Measurements from ENCODE around the gene DAB2IP.

The DAB2IP gene

DNA sequence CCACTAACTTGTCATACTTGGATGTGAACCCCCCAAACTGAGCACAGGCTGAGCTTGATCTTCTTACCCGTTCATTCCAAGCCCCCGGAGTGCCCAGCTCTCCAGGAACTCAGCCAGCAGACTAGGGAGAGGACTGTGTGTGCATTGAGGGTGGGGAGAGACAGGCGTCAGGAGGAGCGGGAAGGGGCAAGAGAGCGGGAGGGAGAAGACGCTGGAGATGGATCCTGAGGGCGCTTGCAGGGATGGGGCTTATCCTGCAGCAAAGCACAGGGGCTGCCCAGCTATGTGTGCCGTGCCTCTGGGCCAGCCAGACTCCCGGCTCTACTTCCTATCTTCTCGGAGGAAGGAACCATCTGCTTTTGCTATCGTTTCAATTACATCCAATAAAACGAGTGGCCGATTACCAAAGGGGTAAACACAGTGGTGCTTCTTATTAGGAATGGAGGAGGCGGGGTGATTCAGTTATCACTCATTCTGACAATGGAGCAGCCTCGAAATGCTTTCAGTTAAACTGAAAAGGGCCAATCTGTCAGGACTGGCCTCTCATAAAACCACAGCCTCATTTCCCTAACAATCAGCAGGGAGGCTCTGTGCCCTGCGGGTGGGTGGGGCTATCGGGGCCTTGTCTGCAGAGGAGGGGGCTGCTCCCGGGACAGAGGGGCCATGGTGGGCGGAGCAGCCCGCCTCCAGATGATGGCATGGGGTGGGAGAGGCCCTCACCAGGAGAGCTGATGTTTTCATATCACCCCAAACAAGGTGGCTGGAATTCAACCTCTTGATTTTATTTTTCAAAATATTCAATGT lies 168.2 kb downstream of the DAB2IP start:
- no peak for DNase-seq (ENCODE audit: low spot score)

DNA sequence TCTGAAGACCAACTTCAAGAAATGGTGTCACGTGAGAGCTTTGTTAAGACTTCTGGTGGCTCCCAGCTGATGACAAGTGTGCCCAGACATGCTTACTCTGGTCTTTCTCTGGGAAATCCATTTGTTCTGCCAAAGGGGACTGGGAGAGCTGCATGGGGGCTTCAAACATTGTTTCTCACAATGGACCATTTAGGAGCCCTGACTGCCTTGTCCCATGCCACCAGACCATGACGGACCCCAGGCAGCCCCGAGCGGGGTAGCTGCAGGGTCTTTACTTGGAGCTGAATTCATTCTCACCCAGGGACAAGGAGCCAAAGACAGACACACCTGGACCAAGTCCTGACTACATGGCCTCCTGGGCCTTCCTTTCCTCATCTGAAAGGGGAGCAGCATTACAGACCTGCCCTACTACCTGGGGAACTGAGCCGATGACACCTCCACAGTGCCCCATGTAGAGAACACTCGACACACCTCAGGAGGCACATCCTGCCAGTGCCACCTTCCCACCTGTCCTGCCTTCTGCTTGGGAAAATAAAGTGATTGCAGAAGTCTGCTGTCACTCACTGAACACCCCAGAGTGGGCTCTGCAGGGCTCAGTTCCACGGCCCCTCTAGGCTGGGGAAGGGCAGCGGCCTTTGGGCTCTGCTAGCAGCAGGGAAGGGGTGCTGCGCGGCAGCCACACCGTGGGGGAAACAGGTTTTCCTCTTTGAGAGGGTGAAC lies 169.0 kb downstream of the DAB2IP start:
- DNase-seq (ENCODE audit: low spot score): no peak

DNA sequence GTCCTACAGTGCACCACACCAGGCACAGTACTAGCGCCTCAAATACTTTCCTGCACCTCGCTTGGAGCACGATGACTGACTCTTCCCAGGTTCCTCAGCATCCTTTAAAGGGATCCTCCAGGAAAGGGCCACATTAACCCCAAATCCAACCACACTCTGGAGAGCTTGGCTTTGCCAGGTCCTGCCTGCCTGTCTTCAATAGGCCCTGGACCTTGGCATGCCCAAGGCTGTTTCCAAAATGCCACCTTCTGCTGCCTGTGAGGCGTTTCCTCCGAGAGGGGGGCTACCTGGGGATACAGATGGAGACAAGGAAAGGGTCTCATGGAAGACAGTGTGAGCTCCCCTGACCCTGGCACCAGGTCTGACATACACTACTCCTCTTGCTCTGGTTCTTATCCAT lies 169.9 kb downstream of the DAB2IP start:
- DNase-seq (ENCODE audit: low spot score): no peak

DNA sequence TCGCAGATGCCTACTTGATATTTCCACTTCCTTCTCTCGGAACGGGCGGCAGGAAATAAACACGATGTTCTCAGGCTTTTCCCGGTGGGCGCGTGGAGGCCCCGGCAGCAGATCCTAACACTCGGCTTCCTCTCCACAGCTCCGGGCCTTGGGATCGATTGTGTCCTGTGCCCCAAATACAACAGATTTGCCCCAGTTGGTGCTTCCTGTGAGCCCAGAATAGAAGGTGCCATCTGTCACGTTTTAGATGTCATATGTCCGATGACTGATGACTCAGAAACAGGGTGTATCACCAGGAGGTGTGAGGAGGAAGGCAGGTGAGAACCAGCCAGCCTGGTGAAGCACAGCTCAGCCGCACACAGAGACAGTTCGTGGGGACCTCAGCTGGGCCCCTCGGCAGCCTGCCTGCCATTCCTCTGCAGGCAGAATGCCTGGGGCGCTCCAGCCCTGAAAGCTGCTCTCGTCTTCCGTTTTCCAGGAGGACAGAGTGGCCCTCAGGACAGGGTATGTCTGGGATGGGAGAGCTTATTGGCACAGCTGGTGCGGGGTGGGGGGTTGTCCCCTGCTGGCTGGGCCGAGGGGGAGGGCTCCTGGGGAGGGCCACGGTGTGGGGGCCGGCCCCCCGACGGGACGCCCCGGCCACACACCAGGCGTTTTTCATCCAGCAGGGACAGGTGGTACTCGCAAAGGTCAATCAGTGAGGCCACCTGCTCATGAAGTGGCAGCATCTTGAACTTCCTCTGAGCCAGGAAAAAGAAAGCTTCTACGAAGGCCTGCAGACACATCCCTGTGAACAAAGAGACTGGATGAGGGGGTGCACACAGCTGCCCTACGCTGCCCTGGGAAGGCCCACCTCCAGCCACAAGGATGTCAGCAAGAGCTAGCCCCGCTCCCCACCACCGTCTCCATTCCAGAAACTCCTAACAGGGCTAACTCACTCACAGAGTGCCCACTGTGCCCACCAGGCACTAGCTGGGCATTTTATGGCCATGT lies 171.0 kb downstream of the DAB2IP start:
- DNase-seq (ENCODE audit: low spot score): no peak

DNA sequence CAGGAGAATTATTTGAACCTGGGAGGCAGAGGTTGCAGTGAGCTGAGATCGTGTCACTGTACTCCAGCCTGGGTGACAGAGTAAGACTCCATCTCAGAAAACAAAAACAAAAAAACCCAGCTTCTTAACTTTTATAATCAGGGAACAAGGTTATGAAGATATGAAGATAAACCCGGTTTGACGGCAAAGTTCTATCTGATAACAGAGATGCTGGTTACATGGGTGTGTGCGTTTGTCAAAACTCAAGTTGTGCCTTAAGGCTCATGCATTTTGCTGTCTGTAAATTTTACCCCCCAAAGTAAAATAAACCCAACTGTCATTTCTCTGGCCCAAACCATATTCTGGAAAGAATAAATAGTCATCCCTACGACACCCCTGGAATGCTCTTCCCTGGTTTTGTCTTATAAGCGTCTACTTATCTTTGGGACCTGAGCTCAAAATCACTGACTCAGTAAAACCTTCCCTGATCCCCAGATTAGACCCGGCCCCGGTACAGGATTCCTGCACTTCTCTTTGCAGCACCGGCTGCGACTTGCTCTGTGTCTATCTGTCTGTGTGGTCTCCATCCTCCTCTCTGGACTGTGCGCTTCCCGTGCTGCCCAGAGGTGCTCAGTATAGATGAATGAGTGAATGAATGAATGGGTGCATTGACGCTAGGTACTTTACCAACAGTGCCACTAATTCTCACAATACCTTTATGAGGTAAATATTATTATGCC lies 172.2 kb downstream of the DAB2IP start:
- DNase-seq (ENCODE audit: low spot score): no peak

DNA sequence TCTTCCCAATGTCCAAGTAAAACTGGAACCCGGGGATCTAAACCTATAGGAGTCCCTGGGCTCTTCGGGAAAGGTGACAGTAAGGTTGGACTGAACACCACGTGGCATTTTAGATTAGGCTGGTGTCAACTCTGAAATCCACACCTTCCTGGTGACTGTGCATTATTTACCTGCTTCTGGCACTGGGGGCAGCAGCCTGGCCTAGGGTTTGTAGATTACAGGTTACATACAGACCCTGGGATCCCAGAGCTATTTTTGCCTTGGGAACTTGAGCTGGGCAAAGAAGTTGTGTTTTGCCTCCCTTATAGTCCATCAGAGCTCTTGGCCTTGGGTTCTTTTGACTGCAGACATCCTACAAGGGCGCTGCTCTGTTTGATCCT lies 173.2 kb downstream of the DAB2IP start:
- no peak for DNase-seq (ENCODE audit: low spot score)

DNA sequence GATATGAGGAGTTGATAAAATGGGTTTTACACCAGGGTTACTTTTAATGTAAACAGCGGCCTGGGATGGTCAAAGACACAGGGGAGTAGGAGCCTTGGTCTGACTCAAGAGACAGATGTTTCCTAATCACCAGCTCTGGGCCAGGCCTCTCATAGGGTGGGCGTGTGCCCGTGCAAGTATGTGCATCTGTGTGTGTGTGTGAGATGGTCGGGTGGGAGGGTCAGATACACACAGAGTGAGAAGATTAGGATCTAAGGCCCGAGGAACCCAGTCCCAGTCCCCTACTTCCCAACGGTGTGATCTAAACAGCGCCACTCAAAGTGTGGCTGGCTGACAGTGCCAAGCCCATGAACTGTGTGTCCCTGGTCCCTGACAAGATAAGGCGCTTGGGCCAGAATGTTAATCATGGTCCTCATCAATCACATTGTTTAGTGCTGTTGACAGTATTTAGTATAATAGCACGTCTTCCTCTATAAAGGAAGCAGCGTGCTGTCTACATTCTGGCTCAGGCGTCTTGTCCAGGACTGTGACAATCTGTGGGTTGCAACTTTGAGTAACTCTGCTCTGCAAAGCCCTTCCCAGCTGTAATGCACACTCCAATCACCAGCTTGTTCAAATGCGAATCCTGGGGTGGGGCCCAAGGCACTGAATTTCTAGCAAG lies 173.7 kb downstream of the DAB2IP start:
- no peak for DNase-seq (ENCODE audit: low spot score)

DNA sequence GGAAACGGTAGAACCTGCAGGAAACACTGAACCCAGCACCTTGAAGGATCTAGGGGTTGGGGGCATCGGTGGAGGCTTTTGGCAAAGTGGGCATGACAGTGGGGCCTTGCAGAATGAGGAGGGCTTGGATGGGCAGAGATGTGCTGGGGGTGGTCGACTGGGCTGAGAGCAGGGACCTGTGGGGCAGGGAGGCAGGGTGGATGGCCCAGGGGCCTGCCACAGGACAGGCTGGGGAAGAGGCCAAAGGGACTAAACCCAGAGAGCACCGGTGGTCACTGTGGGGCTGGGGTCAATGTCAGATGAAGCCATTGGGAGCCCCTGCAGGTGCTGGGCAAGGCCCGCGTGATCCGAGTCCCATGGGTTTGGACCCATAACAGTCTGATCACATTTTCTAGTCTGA lies 175.3 kb downstream of the DAB2IP start:
- DNase-seq (ENCODE audit: low spot score): no peak

DNA sequence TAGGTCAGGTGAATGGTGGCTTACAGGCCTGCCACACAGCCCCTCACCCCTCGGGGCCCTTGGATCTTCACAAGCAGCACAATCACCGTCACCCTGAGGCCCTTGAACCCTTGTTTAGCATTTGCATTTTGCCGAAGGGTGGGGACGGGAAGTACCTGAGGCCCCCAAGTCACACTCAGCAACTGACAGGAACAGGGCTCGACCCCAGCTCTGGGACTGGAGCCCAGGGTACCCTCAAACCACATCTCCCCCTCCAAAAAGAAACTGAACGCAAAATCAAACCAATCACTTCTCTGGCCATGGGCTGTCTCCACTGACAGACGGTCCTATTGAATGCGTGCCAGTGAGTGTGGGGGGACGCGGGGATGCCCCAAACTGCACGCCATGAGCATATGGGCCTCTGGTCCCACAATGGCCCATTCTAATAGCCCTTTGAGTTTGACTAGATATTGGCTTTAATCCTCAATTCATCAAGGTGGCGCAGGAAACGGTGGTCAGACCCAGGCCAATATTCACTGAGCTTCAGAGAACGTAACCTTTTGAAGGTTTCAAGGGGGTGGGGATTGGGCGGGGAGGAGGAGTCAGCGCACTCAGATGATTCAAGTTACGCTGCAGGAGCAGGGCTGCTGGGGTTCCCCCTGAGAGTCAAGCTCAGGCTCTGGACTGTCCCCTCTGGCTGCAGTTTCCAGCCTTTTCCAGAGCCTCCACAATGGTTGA lies 176.0 kb downstream of the DAB2IP start:
- DNase-seq (ENCODE audit: low spot score): no peak

DNA sequence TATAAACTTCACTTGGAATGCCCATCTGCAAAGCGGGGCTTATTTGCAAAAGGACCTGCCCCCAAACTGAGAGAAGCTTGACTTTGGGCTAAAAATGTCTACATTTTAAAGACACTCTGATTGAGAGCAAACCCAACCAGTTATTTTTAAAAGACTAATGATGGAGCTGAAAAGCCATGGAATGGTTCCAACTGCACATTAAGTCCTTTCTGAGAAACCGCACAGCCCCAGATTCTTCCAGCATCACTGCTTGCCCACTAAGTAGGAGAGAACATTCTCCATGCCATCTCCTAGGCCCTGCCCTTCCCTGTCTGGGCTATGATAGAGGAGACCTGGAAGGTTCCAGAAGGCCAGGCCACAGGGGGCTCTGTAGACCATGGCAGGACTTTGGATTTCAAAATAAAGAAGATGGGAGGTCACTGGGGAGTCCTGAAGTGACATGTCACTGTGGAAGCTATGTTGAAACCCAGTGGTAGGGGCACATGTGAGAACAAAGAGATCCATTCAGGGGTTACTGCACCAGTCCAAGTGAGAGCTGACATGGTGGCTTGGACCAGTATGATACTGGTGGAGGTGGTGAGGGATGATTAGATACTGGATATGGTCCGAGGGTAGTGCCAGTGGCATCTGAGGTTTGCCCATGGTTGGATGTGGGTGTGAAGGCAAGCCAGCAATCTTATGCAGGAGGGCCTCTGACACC lies 179.2 kb downstream of the DAB2IP start:
- no peak for DNase-seq (ENCODE audit: low spot score)

DNA sequence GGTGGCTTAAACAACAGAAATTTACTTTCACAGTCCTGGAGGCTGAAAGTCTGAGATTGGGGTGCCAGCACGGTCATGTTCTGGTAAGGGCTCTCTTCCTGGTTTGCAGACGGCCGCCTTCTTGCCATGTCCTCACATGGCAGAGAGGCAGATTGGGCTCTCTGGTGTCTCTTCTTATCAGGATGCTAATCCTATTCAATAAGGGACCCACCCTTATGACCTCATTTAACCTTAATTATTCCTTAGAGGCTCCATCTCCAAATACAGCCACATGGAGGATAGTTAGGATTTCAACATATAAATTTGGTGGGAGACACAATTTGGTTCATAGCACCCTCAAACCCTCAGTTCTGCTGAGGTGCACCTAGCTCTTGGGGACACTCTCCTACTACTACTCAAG lies 180.4 kb downstream of the DAB2IP start:
- DNase-seq (ENCODE audit: low spot score): no peak

DNA sequence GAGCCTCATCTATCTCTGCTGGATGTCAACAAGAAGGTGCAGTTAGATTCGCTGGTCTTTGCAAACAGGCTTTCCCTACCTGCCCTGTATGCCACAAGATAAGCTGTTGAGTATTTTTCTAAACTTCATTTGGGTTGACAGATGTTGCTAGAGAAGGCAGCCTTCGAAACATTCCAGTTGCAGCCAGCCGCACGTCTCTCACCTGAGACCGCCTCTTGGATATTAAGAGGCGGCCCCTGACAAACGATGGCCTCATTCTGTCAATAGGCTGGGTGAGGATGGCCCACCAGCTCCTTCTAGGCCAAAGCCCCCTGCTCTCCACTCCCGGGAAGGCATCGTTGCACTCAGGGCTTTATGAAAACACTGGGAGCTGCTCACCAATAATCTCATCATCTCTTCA lies 181.6 kb downstream of the DAB2IP start:
- DNase-seq (ENCODE audit: low spot score): no peak

Data from D341Med (cell line).